SIG-M5 treated with dmso at 0.1 percent for 504 hours (cell line): ENCODE results near the gene RNF214.
"Not testable (repeated sequence)": the region's sequence is repeated elsewhere in the genome, so short reads cannot be mapped to it uniquely, and the experiment has no call there.

Source experiments
- DNase-seq: peaks from one replicate; lab custom pipeline; 2025; ENCODE audit not compliant: unreplicated experiment; lab: John Stamatoyannopoulos, UW

RNF214 gene

DNA sequence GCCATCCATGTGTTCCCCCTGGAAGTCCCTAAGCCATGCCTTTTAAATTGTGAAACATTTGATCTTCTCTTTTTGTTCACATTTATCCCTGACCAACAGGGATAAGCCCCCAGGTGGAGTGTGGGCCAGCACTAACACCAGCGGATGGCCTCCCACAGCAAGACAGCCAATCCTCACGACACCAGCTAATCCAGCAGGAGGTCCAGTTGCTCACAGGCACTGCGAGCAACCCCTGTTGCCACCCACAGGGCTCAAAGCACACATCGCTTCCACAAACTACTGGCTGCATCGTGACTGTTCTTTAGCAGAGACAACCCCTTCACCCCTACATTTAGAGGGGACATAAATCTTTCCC, 2.6 kb upstream of the RNF214 start:
- DNase-seq: no peak

GRCh38 chr11:117230286-117230961, 2.0 kb upstream of the RNF214 start:
- DNase-seq: no peak

GRCh38 chr11:117230999-117231841, 1.3 kb upstream of the RNF214 start:
- DNase-seq: peak; percentile 10

- no peak for DNase-seq
Measured at GRCh38 chr11:117231842-117232091, 704 bp upstream of the RNF214 start, which contains the start of gene PCSK7. Gene PCSK7, minus strand, starts transcription at chr11:117232073. Its CDS starts 2,229 bp downstream, at chr11:117229844.

GRCh38 chr11:117232911-117233409, 489 bp downstream of the RNF214 start:
- peak; percentile 8 for DNase-seq

DNA sequence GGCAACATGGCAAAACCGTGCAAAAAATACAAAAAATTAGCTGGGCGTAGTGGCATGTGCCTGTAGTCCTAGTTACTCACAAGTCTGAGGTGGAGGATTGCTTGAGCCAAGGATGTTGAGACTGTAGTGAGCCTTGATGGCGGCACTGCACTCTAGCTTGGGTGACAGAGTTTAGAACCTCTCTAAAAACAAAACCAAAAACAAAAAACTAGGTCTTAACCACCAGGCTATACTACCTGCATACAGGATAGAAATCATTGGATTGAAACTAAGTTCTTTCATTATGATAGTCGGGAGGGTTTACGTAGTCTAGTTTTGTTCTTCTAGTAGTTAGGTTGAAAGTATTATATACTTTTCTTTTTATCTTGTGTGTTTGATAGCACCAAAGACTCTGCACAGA, 5.8 kb downstream of the RNF214 start:
- no peak for DNase-seq

DNA sequence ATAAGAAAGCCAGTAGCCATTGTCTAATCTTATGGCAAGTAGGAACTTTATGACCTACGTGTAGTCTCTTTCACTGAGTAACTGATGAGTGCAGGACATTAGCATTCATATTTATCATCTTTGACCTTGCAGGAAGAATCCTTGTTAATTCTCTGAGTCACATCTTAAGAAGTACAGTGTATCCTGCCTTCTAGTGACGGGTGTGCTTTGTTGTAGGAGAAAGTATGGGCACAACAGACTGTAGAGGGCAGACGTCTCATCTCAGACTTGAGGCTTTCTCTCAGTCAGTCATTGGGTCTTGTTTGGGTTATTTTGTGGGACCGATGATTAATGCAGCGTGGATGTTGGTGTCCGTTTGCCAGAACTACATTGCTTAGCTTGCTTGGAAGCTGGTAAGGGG, 6.8 kb downstream of the RNF214 start:
- DNase-seq: peak; percentile 10

GRCh38 chr11:117248341-117248740, 15.9 kb downstream of the RNF214 start:
- DNase-seq: no peak

DNA sequence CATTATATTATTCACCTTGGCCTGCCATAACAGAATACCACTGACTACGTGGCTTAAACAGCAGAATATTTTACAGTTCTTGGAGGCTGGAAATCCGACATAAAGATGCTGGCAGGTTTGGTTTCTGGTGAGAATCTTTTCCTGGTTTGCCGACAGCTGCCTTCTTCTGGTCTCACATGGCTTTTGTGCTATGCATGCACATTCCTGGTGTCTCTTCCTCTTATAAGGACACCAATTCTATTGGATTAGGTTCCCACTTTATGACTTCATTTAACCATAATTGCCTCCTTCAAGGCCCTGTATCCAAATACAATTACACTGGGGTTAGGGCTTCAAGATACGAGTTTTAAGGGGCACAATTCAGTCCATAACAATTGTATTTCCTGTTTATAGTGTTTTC, 17.1 kb downstream of the RNF214 start:
- no peak for DNase-seq

- DNase-seq: no peak
Measured at GRCh38 chr11:117251506-117251905, 19.0 kb downstream of the RNF214 start.

GRCh38 chr11:117255966-117256365, 23.5 kb downstream of the RNF214 start:
- no peak for DNase-seq

- no peak for DNase-seq
Measured at GRCh38 chr11:117256573-117256972, 24.1 kb downstream of the RNF214 start.

- DNase-seq: no peak
Measured at GRCh38 chr11:117258576-117258975, 26.1 kb downstream of the RNF214 start.

GRCh38 chr11:117259417-117259816, 26.9 kb downstream of the RNF214 start:
- no peak for DNase-seq

- not testable (repeated sequence) for DNase-seq
Measured at GRCh38 chr11:117264624-117265323, 32.3 kb downstream of the RNF214 start.

DNA sequence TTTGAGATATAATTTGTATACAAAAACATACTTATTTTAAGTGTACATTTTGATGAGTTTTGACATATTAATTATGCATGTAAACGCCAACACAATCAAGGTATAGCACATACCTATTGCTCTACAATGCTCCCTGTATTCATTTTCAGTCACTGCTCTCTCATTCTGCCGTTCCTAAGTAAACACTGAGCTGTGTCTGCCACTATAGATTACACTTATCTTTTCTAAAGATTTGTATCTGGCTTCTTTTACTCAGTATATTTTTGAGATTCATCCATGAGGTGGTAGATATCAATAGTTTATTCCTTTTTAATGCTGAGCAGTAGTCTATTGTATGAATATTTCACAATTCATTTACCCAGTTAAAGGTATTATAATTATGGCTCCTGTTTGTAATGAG, 33.3 kb downstream of the RNF214 start:
- DNase-seq: no peak

- no peak for DNase-seq
Measured at GRCh38 chr11:117269856-117270255, 37.4 kb downstream of the RNF214 start.

GRCh38 chr11:117271208-117271607, 38.7 kb downstream of the RNF214 start:
- no peak for DNase-seq

DNA sequence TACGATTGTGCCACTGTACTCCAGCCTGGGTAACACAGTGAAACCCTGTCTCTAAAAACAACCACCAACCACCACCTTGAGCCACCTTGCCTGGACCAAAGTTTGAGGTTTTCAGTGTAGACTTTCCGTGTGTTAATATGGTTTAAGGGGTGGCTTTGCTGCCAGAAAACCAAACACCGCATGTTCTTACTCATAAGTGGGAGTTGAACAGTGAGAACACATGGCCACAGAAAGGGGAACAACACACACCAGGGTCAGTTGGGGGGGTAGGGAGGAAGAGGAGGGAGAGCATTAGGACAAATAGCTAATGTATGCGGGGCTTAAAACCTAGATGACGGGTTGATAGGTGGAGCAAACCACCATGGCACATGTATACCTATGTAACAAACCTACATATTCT, 39.7 kb downstream of the RNF214 start:
- peak; percentile 68 for DNase-seq

GRCh38 chr11:117273550-117274289, 41.2 kb downstream of the RNF214 start:
- DNase-seq: peak; percentile 72

DNA sequence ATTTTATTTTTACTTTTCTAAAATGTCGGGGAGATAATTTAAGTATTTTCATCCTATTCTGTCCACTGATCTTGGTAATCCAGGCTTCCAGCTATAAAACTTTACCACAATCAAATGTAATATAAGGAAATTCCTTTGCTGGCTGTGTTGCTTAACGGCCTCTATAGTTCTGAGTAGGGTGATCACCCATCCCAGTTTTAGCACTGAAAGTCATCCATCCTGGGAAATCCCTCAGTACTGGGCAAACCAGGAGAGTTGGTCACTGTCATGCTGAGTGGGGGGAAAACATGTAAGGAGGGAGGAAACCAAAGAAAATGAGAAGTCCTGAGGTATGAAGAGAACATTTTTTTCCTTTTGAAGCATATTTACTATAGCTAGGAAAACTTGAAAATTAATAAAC, 45.9 kb downstream of the RNF214 start:
- no peak for DNase-seq
